ENCODE measurements around the gene DHRS3.

Gene DHRS3

GRCh38 chr1:12640958-12641272 is 22.9 kb upstream of the DHRS3 start:
- in situ Hi-C loops (cut with MboI; ENCODE audit: low sequenced_read_pairs): no loop called here

- in situ Hi-C loops (cut with MboI; ENCODE audit: low sequenced_read_pairs): no loop called here
These were observed 22.4 kb upstream of the DHRS3 start for GRCh38 chr1:12640237-12640957.

GRCh38 chr1:12637693-12638092 is 19.7 kb upstream of the DHRS3 start:
- in situ Hi-C loops (cut with MboI; ENCODE audit: low sequenced_read_pairs): no loop called here

GRCh38 chr1:12636098-12636950 is 18.3 kb upstream of the DHRS3 start:
- in situ Hi-C loops (cut with MboI; ENCODE audit: low sequenced_read_pairs): no loop called here

GRCh38 chr1:12634696-12635202 is 16.7 kb upstream of the DHRS3 start:
- in situ Hi-C loops (cut with MboI; ENCODE audit: low sequenced_read_pairs): no loop called here

- in situ Hi-C loops (cut with MboI; ENCODE audit: low sequenced_read_pairs): no loop called here
These were observed 16.1 kb upstream of the DHRS3 start for GRCh38 chr1:12634156-12634555.

GRCh38 chr1:12631571-12631970 is 13.6 kb upstream of the DHRS3 start:
- in situ Hi-C loops (cut with MboI; ENCODE audit: low sequenced_read_pairs): no loop called here

GRCh38 chr1:12630946-12631530 is 13.0 kb upstream of the DHRS3 start:
- in situ Hi-C loops (cut with MboI; ENCODE audit: low sequenced_read_pairs): no loop called here

GRCh38 chr1:12629985-12630760 is 12.2 kb upstream of the DHRS3 start:
- in situ Hi-C loops (cut with MboI; ENCODE audit: low sequenced_read_pairs): no loop called here

GRCh38 chr1:12629511-12629956 is 11.5 kb upstream of the DHRS3 start:
- in situ Hi-C loops (cut with MboI; ENCODE audit: low sequenced_read_pairs): no loop called here

- in situ Hi-C loops (cut with MboI; ENCODE audit: low sequenced_read_pairs): no loop called here
These were observed 9.3 kb upstream of the DHRS3 start for GRCh38 chr1:12627296-12627695.

- in situ Hi-C loops (cut with MboI; ENCODE audit: low sequenced_read_pairs): no loop called here
These were observed 8.9 kb upstream of the DHRS3 start for GRCh38 chr1:12626888-12627287.

GRCh38 chr1:12625276-12625675 is 7.3 kb upstream of the DHRS3 start:
- in situ Hi-C loops (cut with MboI; ENCODE audit: low sequenced_read_pairs): no loop called here

GRCh38 chr1:12622506-12622905 is 4.5 kb upstream of the DHRS3 start:
- in situ Hi-C loops (cut with MboI; ENCODE audit: low sequenced_read_pairs): no loop called here

GRCh38 chr1:12621346-12622335 is 3.6 kb upstream of the DHRS3 start:
- in situ Hi-C loops (cut with MboI; ENCODE audit: low sequenced_read_pairs): no loop called here

- in situ Hi-C loops (cut with MboI; ENCODE audit: low sequenced_read_pairs): no loop called here
These were observed 2.9 kb upstream of the DHRS3 start for GRCh38 chr1:12620931-12621330.

GRCh38 chr1:12620488-12620865 is 2.5 kb upstream of the DHRS3 start:
- in situ Hi-C loops (cut with MboI; ENCODE audit: low sequenced_read_pairs): no loop called here

- in situ Hi-C loops (cut with MboI; ENCODE audit: low sequenced_read_pairs): no loop called here
These were observed 1.9 kb upstream of the DHRS3 start for GRCh38 chr1:12619792-12620487.

Measured in HL-60/S4 treated with retinoic acid at 250 ng/mL for 4 days and 3 days (cell line).